Neural progenitor cell (in vitro differentiated cells): ENCODE data around the gene TUFT1. TPM values are rescaled to one million over a fixed set of nuclear protein-coding genes. Genes with fewer than 3 reads are reported as not detected.

Experiments used
- DNase-seq: peaks from one replicate; pipeline ENCODE4 v3.0.0-alpha.2; 2016; ENCODE audit warnings: low spot score
- H2AFZ ChIP-seq: fragments of 200-600 bp; sonication (generic); replicated peaks from 2 replicates; pipeline ENCODE4 v1.6.1; 2016; ENCODE audit warnings: antibody characterized with exemption
- H3F3A ChIP-seq: fragments of 200-600 bp; sonication (generic); 2 replicates; pipeline ENCODE4 v1.6.1; 2016; ENCODE audit warnings: antibody characterized with exemption, low read depth
- H3K27ac ChIP-seq: fragments of 200-600 bp; sonication (generic); 2 replicates; pipeline ENCODE4 v1.5.1; 2016; ENCODE audit warnings: mild to moderate bottlenecking
- H3K27me3 ChIP-seq: fragments of 200-600 bp; sonication (generic); 2 replicates; pipeline ENCODE4 v1.6.1; 2016; ENCODE audit warnings: mild to moderate bottlenecking, moderate library complexity
- H3K36me3 ChIP-seq: fragments of 200-600 bp; sonication (generic); 2 replicates; pipeline ENCODE4 v1.5.1; 2016
- H3K4me1 ChIP-seq: fragments of 200-600 bp; sonication (generic); 2 replicates; pipeline ENCODE4 v1.6.1; 2016; ENCODE audit warnings: mixed run types
- H3K4me2 ChIP-seq: fragments of 200-600 bp; sonication (generic); 2 replicates; pipeline ENCODE4 v1.6.1; 2016
- H3K4me3 ChIP-seq: fragments of 200-600 bp; sonication (generic); 2 replicates; pipeline ENCODE4 v1.5.1; 2016
- H3K79me2 ChIP-seq: fragments of 200-600 bp; sonication (generic); 2 replicates; pipeline ENCODE4 v1.6.1; 2016; ENCODE audit warnings: low read depth
- H3K9ac ChIP-seq: fragments of 200-600 bp; sonication (generic); 2 replicates; pipeline ENCODE4 v1.6.1; 2016
- H3K9me3 ChIP-seq: fragments of 200-600 bp; sonication (generic); 2 replicates; pipeline ENCODE4 v1.5.1; 2016; ENCODE audit warnings: low read depth
- H4K20me1 ChIP-seq: fragments of 200-600 bp; sonication (generic); 2 replicates; pipeline ENCODE4 v1.6.1; 2016; ENCODE audit warnings: low read depth
- H3K27ac Mint-ChIP-seq: 3 replicates; pipeline ENCODE4 v1.8.0; 2021; ENCODE audit warnings: mixed read lengths
- H3K27me3 Mint-ChIP-seq: 2 replicates; pipeline ENCODE4 v1.8.0; 2022; ENCODE audit warnings: low read depth, mild to moderate bottlenecking, inconsistent platforms, moderate library complexity, mixed read lengths; ENCODE audit not compliant: insufficient read depth
- H3K36me3 Mint-ChIP-seq: 3 replicates; pipeline ENCODE4 v1.8.0; 2021; ENCODE audit warnings: mixed read lengths
- H3K4me1 Mint-ChIP-seq: 3 replicates; pipeline ENCODE4 v1.8.0; 2021; ENCODE audit warnings: mixed read lengths
- H3K4me3 Mint-ChIP-seq: 3 replicates; pipeline ENCODE4 v1.8.0; 2021; ENCODE audit warnings: mild to moderate bottlenecking, moderate library complexity, mixed read lengths
- H3K9me3 Mint-ChIP-seq: 3 replicates; pipeline ENCODE4 v1.8.0; 2020; ENCODE audit warnings: mixed read lengths
- CTCF ChIP-seq: fragments of 200-600 bp; sonication (generic); IDR thresholded peaks from 2 replicates; pipeline ENCODE4 v1.5.1; 2017; ENCODE audit warnings: antibody characterized with exemption, mild to moderate bottlenecking
- EZH2 ChIP-seq: fragments of 200-600 bp; sonication (generic); IDR thresholded peaks from 2 replicates; pipeline ENCODE4 v1.6.1; 2017; ENCODE audit warnings: antibody characterized with exemption, mild to moderate bottlenecking, moderate library complexity
- EZH2phosphoT487 ChIP-seq: fragments of 200-600 bp; sonication (generic); IDR thresholded peaks from 2 replicates; pipeline ENCODE4 v1.6.1; 2017; ENCODE audit warnings: antibody characterized with exemption
- total RNA-seq: library from RNA; depleted of rRNA; stranded (reverse); fragments of >200 nt; gene quantifications from 2 replicates; pipeline ENCODE4 v1.2.3, GENCODE V29; 2015; ENCODE audit warnings: low replicate concordance

Gene TUFT1
- total RNA-seq, 1 donor from 2014 or later, result 9.3 TPM

GRCh38 chr1:151547900-151548230 is 7.8 kb downstream of the TUFT1 start:
- no peak overlapping the region for H2AFZ ChIP-seq
- no peak overlapping the region for H3K9ac ChIP-seq
- no peak overlapping the region for H3K4me3 ChIP-seq
- H4K20me1 ChIP-seq, result no peaks in the 10 kb centered on the region
- no peak overlapping the region for H3K4me2 ChIP-seq
- H3K4me3 Mint-ChIP-seq, result no peak overlapping the region
- H3K79me2 ChIP-seq, result peaks cover 12% of the 10 kb centered on the region
- no peak overlapping the region for H3K27ac Mint-ChIP-seq
- peaks cover 5% of the 10 kb centered on the region for H3K27me3 Mint-ChIP-seq
- DNase-seq, result no peak
- peak overlapping the region; percentile 45 for H3K27ac ChIP-seq
- peaks cover 18% of the 10 kb centered on the region for H3K4me1 ChIP-seq
- peaks cover 4% of the 10 kb centered on the region for H3K36me3 Mint-ChIP-seq
- TF ChIP-seq CTCF (no peak), EZH2phosphoT487 (no peak), EZH2 (no peak)
- no peaks in the 10 kb centered on the region for H3K36me3 ChIP-seq
- peaks cover 25% of the 10 kb centered on the region for H3K4me1 Mint-ChIP-seq
- H3F3A ChIP-seq, result peaks cover 15% of the 10 kb centered on the region
- H3K9me3 Mint-ChIP-seq, result no peaks in the 10 kb centered on the region
- H3K9me3 ChIP-seq, result no peaks in the 10 kb centered on the region
- no peaks in the 10 kb centered on the region for H3K27me3 ChIP-seq

- H3K27me3 ChIP-seq, result no peaks in the 10 kb centered on the region
- H3K4me3 Mint-ChIP-seq, result no peak overlapping the region
- TF ChIP-seq EZH2phosphoT487, result no peak
- no peak for TF ChIP-seq EZH2
- TF ChIP-seq CTCF, result no peak
- no peak for DNase-seq
- peaks cover 4% of the 10 kb centered on the region for H3K36me3 Mint-ChIP-seq
- no peak overlapping the region for H3K4me2 ChIP-seq
- H3K27ac ChIP-seq, result no peak overlapping the region
- H3K4me3 ChIP-seq, result no peak overlapping the region
- no peak overlapping the region for H2AFZ ChIP-seq
- no peak overlapping the region for H3K27ac Mint-ChIP-seq
- H3K4me1 Mint-ChIP-seq, result peaks cover 25% of the 10 kb centered on the region
- no peaks in the 10 kb centered on the region for H4K20me1 ChIP-seq
- no peak overlapping the region for H3K9ac ChIP-seq
- no peaks in the 10 kb centered on the region for H3K9me3 Mint-ChIP-seq
- H3K4me1 ChIP-seq, result peaks cover 18% of the 10 kb centered on the region
- H3F3A ChIP-seq, result peaks cover 15% of the 10 kb centered on the region
- no peaks in the 10 kb centered on the region for H3K9me3 ChIP-seq
- peaks cover 7% of the 10 kb centered on the region for H3K79me2 ChIP-seq
- H3K27me3 Mint-ChIP-seq, result peaks cover 3% of the 10 kb centered on the region
- H3K36me3 ChIP-seq, result no peaks in the 10 kb centered on the region
Measured at GRCh38 chr1:151549199-151549598, 9.1 kb downstream of the TUFT1 start.

- DNase-seq, result no peak
- H3K4me1 Mint-ChIP-seq, result peaks cover 8% of the 10 kb centered on the region
- H3K27me3 ChIP-seq, result no peaks in the 10 kb centered on the region
- H3K27ac Mint-ChIP-seq, result no peak overlapping the region
- no peak overlapping the region for H2AFZ ChIP-seq
- no peaks in the 10 kb centered on the region for H3K36me3 ChIP-seq
- TF ChIP-seq EZH2phosphoT487, result no peak
- TF ChIP-seq EZH2, result no peak
- TF ChIP-seq CTCF, result no peak
- no peaks in the 10 kb centered on the region for H3F3A ChIP-seq
- peaks cover 2% of the 10 kb centered on the region for H3K27me3 Mint-ChIP-seq
- H3K9me3 ChIP-seq, result no peaks in the 10 kb centered on the region
- peaks cover 7% of the 10 kb centered on the region for H3K79me2 ChIP-seq
- no peaks in the 10 kb centered on the region for H3K9me3 Mint-ChIP-seq
- no peak overlapping the region for H3K4me2 ChIP-seq
- H3K4me1 ChIP-seq, result peaks cover 5% of the 10 kb centered on the region
- no peak overlapping the region for H3K27ac ChIP-seq
- H3K4me3 Mint-ChIP-seq, result no peak overlapping the region
- no peak overlapping the region for H3K4me3 ChIP-seq
- H3K36me3 Mint-ChIP-seq, result no peaks in the 10 kb centered on the region
- H4K20me1 ChIP-seq, result no peaks in the 10 kb centered on the region
- H3K9ac ChIP-seq, result no peak overlapping the region
Measured at GRCh38 chr1:151553659-151554058, 13.6 kb downstream of the TUFT1 start.
